K562 (cell line): ENCODE results near the gene ATP6V0E1. TPM values are rescaled to one million over a fixed set of nuclear protein-coding genes. Genes with fewer than 3 reads are reported as not detected.

Experiments used
- CBX1 ChIP-seq: sonication (generic); IDR thresholded peaks from 2 replicates; pipeline ENCODE4 v1.6.1; 2016; ENCODE audit warnings: antibody characterized with exemption, low read depth, mild to moderate bottlenecking
- FOS ChIP-seq: IDR thresholded peaks from 3 replicates; pipeline ENCODE4 v1.6.1; 2011; ENCODE audit not compliant: insufficient read length; ENCODE audit errors: extremely low read depth
- HDAC6 ChIP-seq: IDR thresholded peaks from 2 replicates; pipeline ENCODE4 v1.6.1; 2012; ENCODE audit warnings: low read depth, mild to moderate bottlenecking, control low read depth, inconsistent platforms, low read length, moderate library complexity
- KLF16 ChIP-seq: IDR thresholded peaks from 2 replicates; pipeline ENCODE4 v1.6.1; 2016; ENCODE audit warnings: antibody characterized with exemption
- RNF2 ChIP-seq: sonication (generic); IDR thresholded peaks from 2 replicates; pipeline ENCODE4 v1.6.1; 2016
- SIN3A ChIP-seq, 2 experiments: fragments of 150-350 bp in 1 of 2; IDR thresholded peaks; 2 replicates each; pipeline ENCODE4 v1.6.1; 2011 to 2016; ENCODE audit warnings: borderline replicate concordance in 2 of 2, low read depth in 2 of 2, low read length in 2 of 2, mild to moderate bottlenecking in 2 of 2, moderate library complexity in 2 of 2; ENCODE audit not compliant: control insufficient read depth in 1 of 2
- SMAD4 ChIP-seq: fragments of 250-450 bp; sonication (Bioruptor Pico); conservative IDR thresholded peaks from 2 replicates; pipeline ENCODE4 v1.8.0; 2021; ENCODE audit warnings: inconsistent platforms, mild to moderate bottlenecking, moderate library complexity
- TAF9B ChIP-seq: fragments of 450-650 bp; IDR thresholded peaks from 2 replicates; pipeline ENCODE4 v1.6.1; 2018; ENCODE audit warnings: mild to moderate bottlenecking; ENCODE audit not compliant: partially characterized antibody
- TBL1XR1 ChIP-seq, 2 experiments: IDR thresholded peaks; 2 replicates each; pipeline ENCODE4 v1.6.1; 2012; ENCODE audit warnings: improper control_type of control experiment in 2 of 2, low read length in 2 of 2, mild to moderate bottlenecking in 1 of 2
- TCF3 ChIP-seq: sonication (generic); formaldehyde crosslinking; IDR thresholded peaks from 2 replicates; pipeline ENCODE4 v1.4.0; 2020; ENCODE audit warnings: mild to moderate bottlenecking, missing genetic modification reagents
- TCF7L2 ChIP-seq: fragments of 150-350 bp; IDR thresholded peaks from 2 replicates; pipeline ENCODE4 v1.6.1; 2016; ENCODE audit warnings: low read depth, mild to moderate bottlenecking, low read length, moderate library complexity
- THRAP3 ChIP-seq: fragments of 450-650 bp; IDR thresholded peaks from 2 replicates; pipeline ENCODE4 v1.6.1; 2016; ENCODE audit warnings: mild to moderate bottlenecking, inconsistent platforms, borderline replicate concordance
- ZNF239 ChIP-seq: fragments of 250-450 bp; sonication (Bioruptor Pico); IDR thresholded peaks from 2 replicates; pipeline ENCODE4 v1.4.0; 2020; ENCODE audit warnings: mild to moderate bottlenecking
- ZNF316 ChIP-seq: fragments of 450-650 bp; IDR thresholded peaks from 2 replicates; pipeline ENCODE4 v1.6.1; 2016
- polyA plus RNA-seq, 8 experiments: library from polyadenylated mRNA; depleted of rRNA in 4 of 8; stranded (reverse) in 5 of 8; unstranded in 3 of 8; fragments of >200 nt; fragmentation: Nextera tagmentation in 2 of 8; fragmentation: Illumina TruSeq in 1 of 8; extraction: Ambion mirVana in 2 of 8; extraction: Trizol in 1 of 8; gene quantifications; 2 replicates each; pipeline versions ENCODE4 v1.2.1 to v1.2.3, GENCODE V29; 2011 to 2014; ENCODE audit warnings: inconsistent platforms in 1 of 8, missing spikeins in 1 of 8
- total RNA-seq, 7 experiments: library from RNA; depleted of rRNA in 6 of 7; stranded (reverse); fragments of >200 nt in 6 of 7; fragmentation: Illumina TruSeq in 2 of 7; extraction: Trizol in 2 of 7; gene quantifications; 2 replicates each; pipeline versions ENCODE4 v1.2.1 to v1.2.3, GENCODE V29; 2011 to 2021; ENCODE audit warnings: low replicate concordance in 1 of 7
- TF ChIP-seq, protein P1 (sequence below): sonication (generic); formaldehyde crosslinking; IDR thresholded peaks from 2 replicates; pipeline ENCODE4 v1.8.0; 2023; ENCODE audit warnings: mild to moderate bottlenecking, missing genetic modification reagents
- TF ChIP-seq, protein P2 (sequence below): sonication (generic); formaldehyde crosslinking; IDR thresholded peaks from 2 replicates; pipeline ENCODE4 v1.9.0; 2022; ENCODE audit warnings: mild to moderate bottlenecking, missing genetic modification reagents
- TF ChIP-seq, protein P3 (sequence below): fragments of 450-650 bp; IDR thresholded peaks from 2 replicates; pipeline ENCODE4 v1.6.1; 2016; ENCODE audit warnings: missing biosample characterization, missing genetic modification characterization
- TF ChIP-seq, protein P4 (sequence below): fragments of 450-650 bp; formaldehyde crosslinking; IDR thresholded peaks from 2 replicates; pipeline ENCODE4 v1.4.0; 2020; ENCODE audit warnings: mild to moderate bottlenecking, moderate library complexity
- TF ChIP-seq, protein P5 (sequence below), 2 experiments: fragments of 200-800 bp in 1 of 2; sonication (Bioruptor generic) in 1 of 2; sonication (generic) in 1 of 2; formaldehyde crosslinking in 1 of 2; IDR thresholded peaks in 1 of 2; conservative IDR thresholded peaks in 1 of 2; 2 replicates each; pipeline versions ENCODE4 v1.5.0 to v1.6.1; 2016 to 2020; ENCODE audit warnings: missing compliant biosample characterization in 1 of 2, missing genetic modification characterization in 1 of 2, missing genetic modification reagents in 1 of 2

Gene ATP6V0E1
- total and polyA plus RNA-seq, 9 of the 15 experiments (the other 6 are each of a cell fraction or from before 2014, with no cell fraction given), result 63.8 to 395 (median 112) TPM

DNA sequence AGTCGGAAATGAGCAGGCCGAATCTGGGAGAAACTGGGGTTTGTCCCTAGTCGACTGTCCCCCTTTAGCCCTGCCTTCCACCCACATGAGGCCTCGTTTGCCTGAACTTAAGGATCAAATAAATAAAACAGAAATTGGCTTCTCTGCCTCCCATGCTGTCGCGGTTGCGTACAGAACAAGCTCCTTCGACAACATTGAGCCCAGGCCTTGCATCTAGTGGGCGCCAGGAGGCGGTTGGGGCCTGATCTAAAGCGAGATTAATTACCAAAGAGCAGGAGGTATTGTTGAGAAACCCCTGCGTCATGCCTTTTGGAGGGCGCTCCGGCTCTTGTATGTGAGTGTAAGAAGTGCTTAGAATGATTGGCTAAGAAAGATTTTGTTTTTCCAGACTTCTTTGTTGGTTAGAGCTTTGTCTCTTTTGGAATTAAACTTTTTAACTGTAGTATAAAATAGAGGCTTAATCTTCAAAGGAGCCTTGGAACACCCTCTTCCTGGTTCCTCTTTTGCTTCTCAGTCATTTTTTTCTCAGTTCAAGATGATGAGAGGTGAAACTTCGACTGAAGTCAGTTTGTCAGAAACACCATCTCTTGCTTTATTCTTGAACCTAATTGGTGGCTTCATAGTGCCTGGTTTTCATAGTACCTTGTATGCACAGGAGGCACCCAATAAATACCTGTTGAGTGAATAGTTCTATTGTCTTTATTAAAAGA lies 828 bp downstream of the ATP6V0E1 start (continued):
- TF ChIP-seq, protein P1, sequence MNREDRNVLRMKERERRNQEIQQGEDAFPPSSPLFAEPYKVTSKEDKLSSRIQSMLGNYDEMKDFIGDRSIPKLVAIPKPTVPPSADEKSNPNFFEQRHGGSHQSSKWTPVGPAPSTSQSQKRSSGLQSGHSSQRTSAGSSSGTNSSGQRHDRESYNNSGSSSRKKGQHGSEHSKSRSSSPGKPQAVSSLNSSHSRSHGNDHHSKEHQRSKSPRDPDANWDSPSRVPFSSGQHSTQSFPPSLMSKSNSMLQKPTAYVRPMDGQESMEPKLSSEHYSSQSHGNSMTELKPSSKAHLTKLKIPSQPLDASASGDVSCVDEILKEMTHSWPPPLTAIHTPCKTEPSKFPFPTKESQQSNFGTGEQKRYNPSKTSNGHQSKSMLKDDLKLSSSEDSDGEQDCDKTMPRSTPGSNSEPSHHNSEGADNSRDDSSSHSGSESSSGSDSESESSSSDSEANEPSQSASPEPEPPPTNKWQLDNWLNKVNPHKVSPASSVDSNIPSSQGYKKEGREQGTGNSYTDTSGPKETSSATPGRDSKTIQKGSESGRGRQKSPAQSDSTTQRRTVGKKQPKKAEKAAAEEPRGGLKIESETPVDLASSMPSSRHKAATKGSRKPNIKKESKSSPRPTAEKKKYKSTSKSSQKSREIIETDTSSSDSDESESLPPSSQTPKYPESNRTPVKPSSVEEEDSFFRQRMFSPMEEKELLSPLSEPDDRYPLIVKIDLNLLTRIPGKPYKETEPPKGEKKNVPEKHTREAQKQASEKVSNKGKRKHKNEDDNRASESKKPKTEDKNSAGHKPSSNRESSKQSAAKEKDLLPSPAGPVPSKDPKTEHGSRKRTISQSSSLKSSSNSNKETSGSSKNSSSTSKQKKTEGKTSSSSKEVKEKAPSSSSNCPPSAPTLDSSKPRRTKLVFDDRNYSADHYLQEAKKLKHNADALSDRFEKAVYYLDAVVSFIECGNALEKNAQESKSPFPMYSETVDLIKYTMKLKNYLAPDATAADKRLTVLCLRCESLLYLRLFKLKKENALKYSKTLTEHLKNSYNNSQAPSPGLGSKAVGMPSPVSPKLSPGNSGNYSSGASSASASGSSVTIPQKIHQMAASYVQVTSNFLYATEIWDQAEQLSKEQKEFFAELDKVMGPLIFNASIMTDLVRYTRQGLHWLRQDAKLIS (CRISPR knock-in tag), result peak; percentile 81; the same call in 1 of the 2 replicates
- TF ChIP-seq, protein P2, sequence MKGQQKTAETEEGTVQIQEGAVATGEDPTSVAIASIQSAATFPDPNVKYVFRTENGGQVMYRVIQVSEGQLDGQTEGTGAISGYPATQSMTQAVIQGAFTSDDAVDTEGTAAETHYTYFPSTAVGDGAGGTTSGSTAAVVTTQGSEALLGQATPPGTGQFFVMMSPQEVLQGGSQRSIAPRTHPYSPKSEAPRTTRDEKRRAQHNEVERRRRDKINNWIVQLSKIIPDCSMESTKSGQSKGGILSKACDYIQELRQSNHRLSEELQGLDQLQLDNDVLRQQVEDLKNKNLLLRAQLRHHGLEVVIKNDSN (CRISPR knock-in tag), result no peak
- TF ChIP-seq ZNF239 (CRISPR knock-in tag) (no peak; the same call in 1 of the 2 replicates), CBX1 (no peak), TAF9B (peak; percentile 3), HDAC6 (no peak), SIN3A (IDR thresholded peaks at IDR 0.05; ENCODE audit: borderline replicate concordance in 2 of 2, control insufficient read depth in 1 of 2, low read depth in 2 of 2, low read length in 2 of 2) (peak in 1 of 2 experiments; percentile 23; a peak in 1 of 4 replicates), THRAP3 (no peak), TBL1XR1 (IDR thresholded peaks at IDR 0.05; ENCODE audit: low read length in 2 of 2) (no peak), RNF2 (no peak; the same call in 1 of the 2 replicates), KLF16 (peak; percentile 27; the same call in 1 of the 2 replicates), TCF3 (CRISPR knock-in tag) (peak; percentile 15; the same call in 1 of the 2 replicates), SMAD4 (CRISPR knock-in tag) (no peak; the same call in 1 of the 2 replicates), ZNF316 (peak; percentile 84), FOS (no peak), TCF7L2 (no peak)
- TF ChIP-seq, protein P3, sequence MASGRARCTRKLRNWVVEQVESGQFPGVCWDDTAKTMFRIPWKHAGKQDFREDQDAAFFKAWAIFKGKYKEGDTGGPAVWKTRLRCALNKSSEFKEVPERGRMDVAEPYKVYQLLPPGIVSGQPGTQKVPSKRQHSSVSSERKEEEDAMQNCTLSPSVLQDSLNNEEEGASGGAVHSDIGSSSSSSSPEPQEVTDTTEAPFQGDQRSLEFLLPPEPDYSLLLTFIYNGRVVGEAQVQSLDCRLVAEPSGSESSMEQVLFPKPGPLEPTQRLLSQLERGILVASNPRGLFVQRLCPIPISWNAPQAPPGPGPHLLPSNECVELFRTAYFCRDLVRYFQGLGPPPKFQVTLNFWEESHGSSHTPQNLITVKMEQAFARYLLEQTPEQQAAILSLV (tag), result no peak
- TF ChIP-seq, protein P4, sequence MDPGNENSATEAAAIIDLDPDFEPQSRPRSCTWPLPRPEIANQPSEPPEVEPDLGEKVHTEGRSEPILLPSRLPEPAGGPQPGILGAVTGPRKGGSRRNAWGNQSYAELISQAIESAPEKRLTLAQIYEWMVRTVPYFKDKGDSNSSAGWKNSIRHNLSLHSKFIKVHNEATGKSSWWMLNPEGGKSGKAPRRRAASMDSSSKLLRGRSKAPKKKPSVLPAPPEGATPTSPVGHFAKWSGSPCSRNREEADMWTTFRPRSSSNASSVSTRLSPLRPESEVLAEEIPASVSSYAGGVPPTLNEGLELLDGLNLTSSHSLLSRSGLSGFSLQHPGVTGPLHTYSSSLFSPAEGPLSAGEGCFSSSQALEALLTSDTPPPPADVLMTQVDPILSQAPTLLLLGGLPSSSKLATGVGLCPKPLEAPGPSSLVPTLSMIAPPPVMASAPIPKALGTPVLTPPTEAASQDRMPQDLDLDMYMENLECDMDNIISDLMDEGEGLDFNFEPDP (CRISPR knock-in tag), result no peak
- TF ChIP-seq, protein P5, sequence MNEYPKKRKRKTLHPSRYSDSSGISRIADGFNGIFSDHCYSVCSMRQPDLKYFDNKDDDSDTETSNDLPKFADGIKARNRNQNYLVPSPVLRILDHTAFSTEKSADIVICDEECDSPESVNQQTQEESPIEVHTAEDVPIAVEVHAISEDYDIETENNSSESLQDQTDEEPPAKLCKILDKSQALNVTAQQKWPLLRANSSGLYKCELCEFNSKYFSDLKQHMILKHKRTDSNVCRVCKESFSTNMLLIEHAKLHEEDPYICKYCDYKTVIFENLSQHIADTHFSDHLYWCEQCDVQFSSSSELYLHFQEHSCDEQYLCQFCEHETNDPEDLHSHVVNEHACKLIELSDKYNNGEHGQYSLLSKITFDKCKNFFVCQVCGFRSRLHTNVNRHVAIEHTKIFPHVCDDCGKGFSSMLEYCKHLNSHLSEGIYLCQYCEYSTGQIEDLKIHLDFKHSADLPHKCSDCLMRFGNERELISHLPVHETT (CRISPR knock-in tag; conservative IDR thresholded peaks at IDR 0.05 in 1 of 2, IDR thresholded peaks at IDR 0.05 in 1 of 2), result peak in 1 of 2 experiments; percentile 42; a peak in 1 of 4 replicates
